ENCODE data around the gene TXLNA.
A peak's percentile ranks its signal among the peaks of the same experiment; 100 is the strongest.

Gene TXLNA

GRCh38 chr1:32197074-32197473 lies 17.6 kb downstream of the TXLNA start:
- Mint-ChIP-seq H3K9me3 (ENCODE audit: low read depth) (no peaks in the 10 kb centered on the region), H3K27ac (no peak overlapping the region), H3K4me1 (ENCODE audit: low read depth) (peaks cover 59% of the 10 kb centered on the region), H3K4me3 (no peak overlapping the region), H3K36me3 (peaks cover 16% of the 10 kb centered on the region), H3K27me3 (no peaks in the 10 kb centered on the region)

DNA sequence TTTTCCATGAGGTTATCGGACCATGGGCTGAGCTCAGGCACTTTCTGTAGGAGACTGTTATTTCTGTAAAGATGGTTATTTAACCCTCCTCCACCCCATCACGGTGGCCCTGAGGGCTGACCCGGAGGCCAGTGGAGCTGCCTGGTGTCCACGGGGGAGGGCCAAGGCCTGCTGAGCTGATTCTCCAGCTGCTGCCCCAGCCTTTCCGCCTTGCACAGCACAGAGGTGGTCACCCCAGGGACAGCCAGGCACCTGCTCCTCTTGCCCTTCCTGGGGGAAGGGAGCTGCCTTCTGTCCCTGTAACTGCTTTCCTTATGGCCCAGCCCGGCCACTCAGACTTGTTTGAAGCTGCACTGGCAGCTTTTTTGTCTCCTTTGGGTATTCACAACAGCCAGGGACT lies 18.4 kb downstream of the TXLNA start:
- H3K4me3 Mint-ChIP-seq: no peak overlapping the region
- no peak overlapping the region for H3K27ac Mint-ChIP-seq
- peaks cover 14% of the 10 kb centered on the region for H3K36me3 Mint-ChIP-seq
- H3K4me1 Mint-ChIP-seq (ENCODE audit: low read depth): peaks cover 65% of the 10 kb centered on the region
- H3K9me3 Mint-ChIP-seq (ENCODE audit: low read depth): no peaks in the 10 kb centered on the region
- no peaks in the 10 kb centered on the region for H3K27me3 Mint-ChIP-seq

- Mint-ChIP-seq H3K9me3 (ENCODE audit: low read depth) (no peaks in the 10 kb centered on the region), H3K27ac (peak overlapping the region; percentile 29), H3K27me3 (no peaks in the 10 kb centered on the region), H3K4me1 (ENCODE audit: low read depth) (peaks cover 68% of the 10 kb centered on the region), H3K4me3 (no peak overlapping the region), H3K36me3 (peaks cover 12% of the 10 kb centered on the region)
These were observed 19.0 kb downstream of the TXLNA start for GRCh38 chr1:32198237-32199042.

DNA sequence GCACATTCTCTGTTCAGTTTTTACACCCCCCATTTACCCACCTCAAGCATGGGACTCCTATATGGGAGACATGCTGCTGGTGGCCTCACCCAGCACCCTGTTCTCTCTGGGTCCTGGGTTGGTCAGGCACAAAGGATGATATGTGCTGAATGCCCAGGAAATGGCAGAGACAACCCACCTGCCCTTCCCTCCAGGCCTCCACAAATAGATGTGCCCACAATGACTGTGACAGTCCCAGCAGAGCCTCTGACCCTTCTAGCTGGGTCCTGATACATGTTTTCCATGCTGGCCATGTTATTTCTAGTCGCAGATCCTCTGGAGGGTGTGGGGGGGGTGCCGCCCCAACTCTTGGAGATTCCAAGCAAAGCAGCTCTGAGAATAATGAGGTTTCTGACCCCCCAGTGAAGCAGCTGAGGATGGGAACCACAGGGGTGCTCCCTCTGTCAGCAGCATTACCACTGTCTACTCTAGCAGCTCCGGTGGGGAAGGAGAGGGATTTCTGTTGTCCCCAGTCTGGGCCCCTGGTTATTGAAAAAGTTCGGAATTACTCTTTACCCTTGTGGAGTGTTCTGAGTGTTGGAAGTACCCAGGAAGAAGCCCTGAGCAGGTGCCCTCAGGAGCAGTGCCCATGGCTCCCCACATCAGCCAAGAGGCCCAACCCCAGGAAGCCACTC lies 19.7 kb downstream of the TXLNA start:
- Mint-ChIP-seq H3K9me3 (ENCODE audit: low read depth) (no peaks in the 10 kb centered on the region), H3K36me3 (peaks cover 12% of the 10 kb centered on the region), H3K4me1 (ENCODE audit: low read depth) (peaks cover 70% of the 10 kb centered on the region), H3K27ac (no peak overlapping the region), H3K4me3 (no peak overlapping the region), H3K27me3 (no peaks in the 10 kb centered on the region)

DNA sequence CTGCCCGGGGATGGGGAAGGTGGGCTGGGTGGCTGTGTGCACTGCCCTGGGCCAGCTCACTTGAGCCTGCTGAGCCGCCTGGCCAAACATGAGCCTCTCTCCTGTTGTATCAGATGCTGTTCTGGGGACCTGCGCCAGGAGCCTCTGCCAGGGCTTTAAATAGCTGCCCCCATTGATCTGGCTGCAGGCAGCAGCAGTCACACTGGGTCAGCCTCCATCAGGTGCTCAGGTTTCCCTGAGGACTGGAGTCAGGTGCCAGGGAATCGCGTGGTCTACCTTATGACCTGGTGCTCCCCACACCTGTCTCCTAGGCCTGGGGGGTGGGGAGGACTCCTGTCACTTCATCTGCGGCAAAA lies 20.2 kb downstream of the TXLNA start:
- Mint-ChIP-seq H3K27me3 (no peaks in the 10 kb centered on the region), H3K36me3 (peaks cover 10% of the 10 kb centered on the region), H3K27ac (peak overlapping the region; percentile 87), H3K4me1 (ENCODE audit: low read depth) (peaks cover 67% of the 10 kb centered on the region), H3K4me3 (peak overlapping the region; percentile 87), H3K9me3 (ENCODE audit: low read depth) (no peaks in the 10 kb centered on the region)

- Mint-ChIP-seq H3K27me3 (no peaks in the 10 kb centered on the region), H3K9me3 (ENCODE audit: low read depth) (no peaks in the 10 kb centered on the region), H3K27ac (peak within 1 kb of the TSS; percentile 91), H3K4me1 (ENCODE audit: low read depth) (peaks cover 62% of the 10 kb centered on the region), H3K36me3 (peaks cover 7% of the 10 kb centered on the region), H3K4me3 (peak within 1 kb of the TSS; percentile 89)
These were observed 20.9 kb downstream of the TXLNA start, which contains the start of gene CCDC28B for GRCh38 chr1:32200226-32201010. Gene CCDC28B, plus strand, starts transcription at chr1:32200595. Its CDS starts 1,341 bp downstream, at chr1:32201936.

DNA sequence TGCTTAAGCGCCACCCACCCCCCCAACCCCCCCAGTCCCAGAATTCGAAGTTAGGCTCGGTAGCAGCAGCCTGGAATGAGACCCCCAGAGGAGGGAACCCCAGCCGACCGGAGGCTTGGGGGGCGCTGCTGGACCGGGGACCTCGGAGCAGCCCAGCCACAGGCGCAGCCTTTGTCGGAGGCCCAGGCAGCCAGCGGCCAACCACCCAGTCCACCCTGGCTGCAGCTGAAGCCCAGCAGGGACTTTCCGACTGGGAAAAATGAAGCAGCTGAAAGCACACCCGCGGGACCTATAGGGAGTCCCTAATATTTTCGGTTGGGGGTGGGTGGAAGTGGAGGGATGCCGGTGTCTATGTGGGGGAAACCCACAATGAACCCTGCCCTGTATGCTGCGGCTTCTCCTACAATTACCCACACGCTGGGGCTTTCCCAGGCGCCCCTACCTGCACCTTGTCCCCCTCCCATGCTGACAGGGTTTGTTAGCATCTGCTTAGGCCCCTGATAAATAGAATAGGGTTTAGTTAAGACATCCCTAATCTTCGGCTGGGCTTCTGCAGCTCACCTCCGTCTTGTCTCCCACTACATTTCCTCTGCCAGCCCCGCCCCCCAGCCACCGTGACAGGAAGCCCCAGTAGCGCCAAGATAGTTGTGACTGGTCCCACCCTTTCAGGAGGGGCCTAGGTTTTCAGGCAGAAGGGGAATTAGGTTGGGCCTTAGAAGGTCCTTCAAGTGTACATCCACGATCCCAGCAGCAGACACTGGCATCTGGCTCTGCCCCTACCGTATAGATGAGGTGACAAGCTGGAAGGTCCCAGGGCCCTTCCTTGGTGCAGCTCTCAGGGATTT lies 21.8 kb downstream of the TXLNA start:
- peak overlapping the region; percentile 89 for H3K4me3 Mint-ChIP-seq
- no peaks in the 10 kb centered on the region for H3K9me3 Mint-ChIP-seq (ENCODE audit: low read depth)
- peak overlapping the region; percentile 91 for H3K27ac Mint-ChIP-seq
- peaks cover 5% of the 10 kb centered on the region for H3K36me3 Mint-ChIP-seq
- H3K27me3 Mint-ChIP-seq: no peaks in the 10 kb centered on the region
- H3K4me1 Mint-ChIP-seq (ENCODE audit: low read depth): peaks cover 54% of the 10 kb centered on the region

GRCh38 chr1:32204943-32205361 lies 25.5 kb downstream of the TXLNA start:
- Mint-ChIP-seq H3K27me3 (no peaks in the 10 kb centered on the region), H3K9me3 (ENCODE audit: low read depth) (no peaks in the 10 kb centered on the region), H3K36me3 (no peaks in the 10 kb centered on the region), H3K27ac (no peak overlapping the region), H3K4me1 (ENCODE audit: low read depth) (peaks cover 36% of the 10 kb centered on the region), H3K4me3 (peak overlapping the region; percentile 89)

DNA sequence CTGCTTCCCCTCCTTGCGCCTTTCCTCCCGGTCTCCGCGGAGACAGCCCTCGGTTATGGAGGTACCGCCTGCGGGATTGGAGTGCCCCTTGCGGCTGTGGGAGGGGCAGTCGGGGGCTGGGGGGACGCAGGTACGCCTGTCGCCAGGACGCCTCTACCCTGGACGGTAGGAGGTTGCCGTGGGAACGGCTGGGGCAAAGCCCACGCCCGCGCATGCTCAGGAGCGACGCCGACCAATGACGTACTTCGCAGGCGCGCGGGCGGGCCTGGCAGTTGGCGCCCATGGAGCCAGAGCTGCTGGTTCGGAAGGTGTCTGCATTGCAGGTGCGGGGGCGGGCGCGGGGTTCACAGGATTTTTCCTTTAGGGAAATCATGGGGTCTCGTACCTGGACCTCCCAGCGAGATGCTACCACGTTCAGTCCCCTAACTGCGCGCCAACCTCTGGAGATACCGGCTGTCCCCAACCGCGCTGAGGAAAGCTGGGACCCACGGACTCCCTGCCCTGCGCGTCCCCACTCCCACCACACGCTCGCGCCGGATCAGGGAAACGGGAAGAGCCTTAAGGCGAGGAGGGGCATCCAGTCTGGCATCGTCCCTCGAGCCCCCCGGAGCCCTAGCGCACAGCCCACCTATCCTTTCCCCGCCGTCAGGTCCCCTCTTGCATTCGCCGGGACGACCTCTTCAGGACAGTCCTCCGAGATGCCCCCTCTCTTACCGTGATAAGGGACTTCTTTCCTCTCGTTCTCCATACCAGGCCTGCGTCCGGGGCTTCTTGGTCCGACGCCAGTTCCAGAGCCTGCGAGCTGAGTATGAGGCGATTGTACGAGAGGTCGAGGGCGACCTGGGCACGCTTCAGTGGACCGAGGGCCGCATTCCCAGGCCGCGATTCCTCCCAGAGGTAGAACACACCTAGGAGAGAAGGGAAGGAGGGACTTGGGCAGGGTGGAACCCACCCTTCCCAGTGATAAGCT lies 26.2 kb downstream of the TXLNA start, which contains the start of gene IQCC:
Gene IQCC (plus strand): TSS at position 271 of the 970 bp plus-strand sequence. CDS start 11 bp downstream, at position 282.
- peak within 1 kb of the TSS; percentile 89 for H3K4me3 Mint-ChIP-seq
- H3K27ac Mint-ChIP-seq: peak within 1 kb of the TSS; percentile 70
- no peaks in the 10 kb centered on the region for H3K36me3 Mint-ChIP-seq
- peaks cover 30% of the 10 kb centered on the region for H3K4me1 Mint-ChIP-seq (ENCODE audit: low read depth)
- no peaks in the 10 kb centered on the region for H3K9me3 Mint-ChIP-seq (ENCODE audit: low read depth)
- no peaks in the 10 kb centered on the region for H3K27me3 Mint-ChIP-seq

DNA sequence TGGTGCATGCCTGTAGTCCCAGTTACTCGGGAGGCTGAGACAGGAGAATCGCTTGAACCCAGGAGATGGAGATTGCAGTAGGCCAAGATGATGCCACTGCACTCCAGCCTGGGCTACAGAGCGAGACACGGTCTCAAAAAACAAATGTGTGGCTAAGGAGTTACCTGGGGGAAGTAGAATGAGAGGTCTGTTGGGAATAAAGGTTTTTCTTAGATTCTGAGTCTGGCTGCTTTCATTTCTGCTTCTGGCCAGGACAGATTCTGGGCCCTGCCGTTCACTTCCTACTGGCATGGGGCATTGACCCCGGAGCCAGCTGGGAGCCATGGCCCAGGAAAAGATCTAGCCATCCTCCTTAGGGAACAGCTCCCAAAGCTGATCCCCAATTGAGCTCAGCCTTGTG lies 29.0 kb downstream of the TXLNA start:
- peaks cover 12% of the 10 kb centered on the region for H3K4me1 Mint-ChIP-seq (ENCODE audit: low read depth)
- H3K4me3 Mint-ChIP-seq: no peak overlapping the region
- no peaks in the 10 kb centered on the region for H3K9me3 Mint-ChIP-seq (ENCODE audit: low read depth)
- no peaks in the 10 kb centered on the region for H3K27me3 Mint-ChIP-seq
- no peak overlapping the region for H3K27ac Mint-ChIP-seq
- no peaks in the 10 kb centered on the region for H3K36me3 Mint-ChIP-seq

DNA sequence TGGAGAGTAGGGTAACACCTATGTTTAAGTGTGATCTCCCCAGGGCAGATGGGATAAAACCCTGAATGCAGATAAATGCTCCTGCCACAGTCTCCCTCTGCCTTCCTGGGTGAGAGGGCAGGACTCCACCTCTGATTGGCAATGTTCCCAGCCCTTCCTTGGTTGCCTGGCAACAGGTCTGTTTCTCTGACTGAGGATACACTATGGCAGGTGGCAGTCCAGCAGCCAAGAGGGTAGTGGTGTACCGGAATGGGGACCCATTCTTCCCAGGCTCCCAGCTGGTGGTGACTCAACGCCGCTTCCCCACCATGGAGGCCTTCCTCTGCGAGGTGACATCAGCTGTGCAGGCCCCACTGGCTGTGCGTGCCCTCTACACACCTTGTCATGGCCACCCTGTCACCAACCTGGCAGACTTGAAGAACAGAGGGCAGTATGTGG lies 29.4 kb downstream of the TXLNA start, which contains the start of gene DCDC2B:
Gene DCDC2B (plus strand): TSS at position 199 of the 438 bp plus-strand sequence. CDS start 5 bp downstream, at position 204.
- Mint-ChIP-seq H3K4me3 (no peak within 1 kb of the TSS), H3K9me3 (ENCODE audit: low read depth) (no peaks in the 10 kb centered on the region), H3K4me1 (ENCODE audit: low read depth) (peaks cover 9% of the 10 kb centered on the region), H3K27me3 (no peaks in the 10 kb centered on the region), H3K27ac (no peak within 1 kb of the TSS), H3K36me3 (no peaks in the 10 kb centered on the region)

DNA sequence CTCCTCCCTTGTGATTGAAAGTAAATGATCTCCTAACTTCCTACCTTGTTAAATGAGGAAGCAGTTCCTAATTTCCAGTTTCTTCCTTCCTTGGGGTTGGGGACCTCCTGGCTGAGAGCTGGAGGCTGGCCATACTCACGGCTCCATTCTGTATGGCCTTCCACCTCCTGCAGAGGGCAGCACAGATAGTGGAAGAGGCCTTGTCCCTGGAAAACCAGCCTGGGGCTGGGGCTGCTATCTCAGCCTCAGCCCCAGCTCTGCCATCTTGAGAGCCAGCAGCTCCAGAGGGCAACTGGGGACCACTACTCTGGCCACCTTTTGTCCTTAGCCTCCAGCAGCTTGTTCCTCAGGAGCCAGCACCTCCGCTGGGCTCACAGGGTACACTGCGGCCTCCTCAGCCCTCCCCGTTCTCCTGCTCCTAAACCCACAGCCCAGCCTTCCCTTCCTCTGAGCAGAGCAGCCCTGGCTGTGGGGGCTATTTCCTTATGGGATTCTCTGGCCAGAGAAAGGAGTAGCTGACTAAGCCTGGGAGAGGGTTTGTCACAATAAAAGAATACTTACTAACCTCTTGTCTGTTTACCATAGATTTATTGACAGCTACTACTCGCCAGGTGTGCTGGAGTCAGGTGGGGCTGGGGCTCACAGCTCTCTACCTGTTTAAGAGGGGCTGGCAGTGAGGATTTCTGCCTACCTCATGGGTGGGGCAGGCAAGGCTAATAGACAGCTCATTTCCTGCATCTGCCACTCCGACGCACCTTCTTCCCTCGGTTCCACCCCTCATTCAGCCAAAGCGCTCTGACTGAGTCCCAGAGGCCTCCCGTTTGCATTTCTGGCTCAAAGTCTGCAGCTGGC lies 36.4 kb downstream of the TXLNA start:
- no peak overlapping the region for H3K4me3 Mint-ChIP-seq
- peaks cover 10% of the 10 kb centered on the region for H3K4me1 Mint-ChIP-seq (ENCODE audit: low read depth)
- no peaks in the 10 kb centered on the region for H3K36me3 Mint-ChIP-seq

More for the DNA sequence above, 36.4 kb downstream of the TXLNA start:
- H3K27ac Mint-ChIP-seq: no peak overlapping the region
- H3K9me3 Mint-ChIP-seq (ENCODE audit: low read depth): no peaks in the 10 kb centered on the region
- no peaks in the 10 kb centered on the region for H3K27me3 Mint-ChIP-seq
